ENCODE measurements around the gene HCK. TPM values are rescaled to one million over a fixed set of nuclear protein-coding genes. Genes with fewer than 3 reads are reported as not detected.
A peak's percentile ranks its signal among the peaks of the same experiment; 100 is the strongest.

The HCK gene
- total RNA-seq, 1 donor from 2014 or later: 0.34 TPM

- no peak overlapping the region for H3K27ac Mint-ChIP-seq (ENCODE audit: unreplicated experiment)
- no peak overlapping the region for H3K4me2 ChIP-seq (ENCODE audit: low read length)
These were observed 34.3 kb upstream of the HCK start for GRCh38 chr20:32017711-32018251.

GRCh38 chr20:32018269-32019155 lies 33.5 kb upstream of the HCK start:
- Mint-ChIP-seq H3K27ac (ENCODE audit: unreplicated experiment) (no peak overlapping the region), H3K9me3 (ENCODE audit: unreplicated experiment) (no peaks in the 10 kb centered on the region)
- H3K27ac ChIP-seq (ENCODE audit: low read depth, low read length): no peak overlapping the region

More at GRCh38 chr20:32017711-32018251, 34.3 kb upstream of the HCK start:
- Histone ChIP-seq H3K27ac (ENCODE audit: low read depth, low read length) (no peak overlapping the region), H3K4me3 (ENCODE audit: insufficient read depth, low read depth, low read length) (no peak overlapping the region), H3K9me3 (ENCODE audit: insufficient read depth, low read depth, low read length) (no peaks in the 10 kb centered on the region), H3K36me3 (ENCODE audit: insufficient read depth, low read length) (no peaks in the 10 kb centered on the region), H3K9ac (ENCODE audit: low read length) (no peak overlapping the region), H3K79me2 (ENCODE audit: insufficient read depth, low read length) (no peaks in the 10 kb centered on the region), H3K4me1 (ENCODE audit: insufficient read depth, low read length) (no peaks in the 10 kb centered on the region), H3K27me3 (ENCODE audit: insufficient read depth, low read length) (peaks cover 47% of the 10 kb centered on the region), H4K20me1 (ENCODE audit: insufficient read depth, low read length) (no peaks in the 10 kb centered on the region), H2AFZ (ENCODE audit: low read depth, low read length) (no peak overlapping the region)
- Mint-ChIP-seq H3K27me3 (ENCODE audit: low read depth, unreplicated experiment) (peaks cover 46% of the 10 kb centered on the region), H3K36me3 (ENCODE audit: low read depth, unreplicated experiment) (no peaks in the 10 kb centered on the region), H3K4me3 (ENCODE audit: unreplicated experiment) (no peak overlapping the region), H3K4me1 (ENCODE audit: low read depth, unreplicated experiment) (peaks cover 4% of the 10 kb centered on the region), H3K9me3 (ENCODE audit: unreplicated experiment) (no peaks in the 10 kb centered on the region)
- TF ChIP-seq CTCF (IDR thresholded peaks at IDR 0.05; ENCODE audit: insufficient read depth, low read depth, low read length) (no peak), EZH2 (IDR thresholded peaks at IDR 0.05; ENCODE audit: insufficient read depth, low read length) (peak; percentile 3)
- no peak for FAIRE-seq
- DNase-seq (ENCODE audit: low read depth): no peak

More at GRCh38 chr20:32018269-32019155, 33.5 kb upstream of the HCK start:
- peak overlapping the region; percentile 5 for H3K4me3 ChIP-seq (ENCODE audit: insufficient read depth, low read depth, low read length)
- no peaks in the 10 kb centered on the region for H3K79me2 ChIP-seq (ENCODE audit: insufficient read depth, low read length)
- TF ChIP-seq EZH2 (IDR thresholded peaks at IDR 0.05; ENCODE audit: insufficient read depth, low read length): peak; percentile 93
- no peak for TF ChIP-seq CTCF (IDR thresholded peaks at IDR 0.05; ENCODE audit: insufficient read depth, low read depth, low read length)
- H3K4me1 Mint-ChIP-seq (ENCODE audit: low read depth, unreplicated experiment): peaks cover 4% of the 10 kb centered on the region
- no peaks in the 10 kb centered on the region for H3K9me3 ChIP-seq (ENCODE audit: insufficient read depth, low read depth, low read length)
- no peak for DNase-seq (ENCODE audit: low read depth)
- no peaks in the 10 kb centered on the region for H3K4me1 ChIP-seq (ENCODE audit: insufficient read depth, low read length)
- H3K27me3 Mint-ChIP-seq (ENCODE audit: low read depth, unreplicated experiment): peaks cover 48% of the 10 kb centered on the region
- no peak for FAIRE-seq
- peak overlapping the region; percentile 72 for H3K4me2 ChIP-seq (ENCODE audit: low read length)
- H3K9ac ChIP-seq (ENCODE audit: low read length): no peak overlapping the region
- H3K27me3 ChIP-seq (ENCODE audit: insufficient read depth, low read length): peaks cover 52% of the 10 kb centered on the region
- no peaks in the 10 kb centered on the region for H3K36me3 Mint-ChIP-seq (ENCODE audit: low read depth, unreplicated experiment)
- no peaks in the 10 kb centered on the region for H3K36me3 ChIP-seq (ENCODE audit: insufficient read depth, low read length)
- no peak overlapping the region for H2AFZ ChIP-seq (ENCODE audit: low read depth, low read length)
- H4K20me1 ChIP-seq (ENCODE audit: insufficient read depth, low read length): no peaks in the 10 kb centered on the region
- peak overlapping the region; percentile 71 for H3K4me3 Mint-ChIP-seq (ENCODE audit: unreplicated experiment)
